ENCODE data around the gene SAG. TPM values are rescaled to one million over a fixed set of nuclear protein-coding genes. Genes with fewer than 3 reads are reported as not detected.

Gene SAG
- 0.19 TPM in 1 of 2 replicates, not detected in the other for polyA plus RNA-seq (2014; cell fraction: cytosol; rRNA removed)
- polyA plus RNA-seq (2014; cell fraction: nucleus; rRNA removed) = 0.05 TPM in 1 of 2 replicates, not detected in the other

DNA sequence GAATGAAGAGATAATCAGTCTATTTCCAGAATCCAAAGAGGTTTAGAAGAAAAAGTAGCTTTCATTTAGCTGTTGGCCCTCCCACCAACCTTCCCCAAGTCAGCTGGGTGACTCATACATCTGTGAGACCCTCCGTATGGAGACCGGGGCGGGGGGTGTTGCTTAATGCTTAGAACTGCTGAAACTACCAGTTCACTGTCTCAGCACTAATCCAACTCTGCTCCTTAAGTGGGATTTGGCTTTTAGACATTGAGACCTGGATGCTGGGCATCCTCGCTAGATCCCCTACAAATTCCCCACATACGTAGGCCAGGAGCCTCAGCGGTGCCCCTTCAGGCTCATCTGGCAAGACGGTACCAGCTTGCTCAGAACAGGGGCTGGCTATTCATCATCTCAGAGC is at the start of gene SAG:
Gene SAG, plus strand, starts transcription at position 252 of the 400 bp plus-strand sequence. CDS start 1,374 bp downstream, outside the sequence.
- DNase-seq (ENCODE audit: low spot score) = no peak

DNA sequence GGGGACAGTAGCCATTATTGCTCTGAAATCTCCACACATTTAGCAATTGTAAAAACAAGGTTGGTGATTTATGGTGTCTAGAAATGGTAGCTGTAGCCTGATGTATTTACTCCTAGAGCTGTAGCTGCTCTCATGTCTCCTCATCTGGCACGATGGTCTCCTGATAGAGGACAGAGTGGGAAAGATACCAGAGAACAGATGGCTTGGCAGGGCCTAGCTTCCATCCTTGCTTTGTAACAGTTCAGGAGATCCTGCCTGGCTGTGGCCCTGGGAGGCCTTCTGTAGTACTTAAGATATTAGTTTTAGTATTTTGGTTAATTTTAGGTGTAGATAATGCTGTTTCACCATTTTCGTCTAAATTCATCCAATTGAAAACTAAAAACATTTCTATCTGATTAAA is 49.4 kb upstream of the SAG start:
- DNase-seq (ENCODE audit: low spot score) = no peak

DNA sequence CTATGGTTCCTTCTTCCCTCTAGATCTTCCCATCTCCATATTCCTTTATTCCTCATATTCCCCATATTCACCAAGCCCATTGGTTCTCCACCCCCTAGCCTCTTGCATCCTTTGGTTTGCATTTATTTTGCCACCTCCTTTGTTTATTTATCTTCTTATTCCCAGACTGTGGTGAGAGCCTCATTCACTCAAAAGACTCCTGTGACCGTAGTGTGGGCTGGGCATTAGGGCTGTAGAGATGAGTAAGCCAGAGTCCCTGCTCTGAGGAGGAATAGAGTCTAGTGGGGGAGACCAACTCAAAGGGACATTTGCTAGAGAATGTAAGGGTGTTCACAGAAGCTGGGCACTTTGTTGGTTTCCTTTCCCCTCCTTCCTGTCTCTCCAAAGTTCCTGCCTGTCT is 47.9 kb upstream of the SAG start:
- DNase-seq (ENCODE audit: low spot score) = no peak

DNA sequence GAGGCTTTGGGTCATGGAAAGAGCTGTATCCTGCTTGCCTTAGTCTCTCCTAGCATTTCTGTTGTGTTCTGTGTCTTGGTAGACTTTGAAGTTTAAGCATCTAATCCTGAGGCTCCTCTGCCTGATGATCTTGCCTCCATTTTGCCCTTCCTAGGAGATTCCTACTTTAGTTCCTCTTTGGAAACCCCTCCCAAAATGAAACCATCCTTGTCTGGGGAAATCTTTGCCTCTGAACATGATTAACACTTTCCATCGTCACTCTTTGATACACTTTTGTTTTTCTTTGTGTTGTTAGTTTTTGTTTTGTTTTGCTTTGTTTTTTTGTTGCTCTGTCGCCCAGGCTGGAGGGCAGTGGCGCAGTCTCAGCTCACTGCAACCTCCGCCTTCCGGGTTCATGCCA is 47.0 kb upstream of the SAG start:
- DNase-seq (ENCODE audit: low spot score) = no peak

DNA sequence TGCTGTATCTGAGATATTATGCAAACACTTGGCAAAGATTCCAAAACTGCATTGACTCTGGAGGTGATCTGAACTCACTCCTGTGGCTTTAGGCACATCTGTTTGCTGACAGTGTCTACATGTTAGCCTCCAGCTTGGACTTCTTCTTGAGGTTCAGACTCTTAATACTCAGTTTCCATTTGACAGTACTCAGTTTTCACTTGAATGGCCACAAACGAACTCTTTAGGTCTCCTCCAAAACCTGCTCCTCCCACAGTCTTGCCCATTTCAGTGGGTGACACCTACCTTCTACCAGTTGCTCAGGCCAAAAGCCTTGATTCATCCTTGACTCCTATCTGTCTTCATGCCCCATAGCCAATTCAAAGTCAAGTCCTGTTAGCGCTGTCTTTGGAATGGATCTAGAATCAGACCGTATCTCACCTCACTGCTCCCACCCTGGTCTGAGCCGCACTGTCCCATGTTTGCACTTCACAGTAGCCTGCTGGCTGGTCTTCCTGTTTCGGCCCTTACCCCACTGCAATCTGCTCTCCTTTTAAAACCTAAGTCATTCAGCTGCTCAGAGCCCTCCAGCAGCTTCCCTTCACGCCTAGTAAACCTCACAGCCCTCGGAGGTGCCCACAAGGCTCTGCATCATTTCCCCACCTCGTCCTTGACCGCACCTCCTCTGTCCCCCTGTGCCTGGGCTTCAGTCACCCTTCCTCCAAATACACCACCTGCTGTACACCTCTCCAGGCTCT is 45.6 kb upstream of the SAG start:
- DNase-seq (ENCODE audit: low spot score) = no peak

DNA sequence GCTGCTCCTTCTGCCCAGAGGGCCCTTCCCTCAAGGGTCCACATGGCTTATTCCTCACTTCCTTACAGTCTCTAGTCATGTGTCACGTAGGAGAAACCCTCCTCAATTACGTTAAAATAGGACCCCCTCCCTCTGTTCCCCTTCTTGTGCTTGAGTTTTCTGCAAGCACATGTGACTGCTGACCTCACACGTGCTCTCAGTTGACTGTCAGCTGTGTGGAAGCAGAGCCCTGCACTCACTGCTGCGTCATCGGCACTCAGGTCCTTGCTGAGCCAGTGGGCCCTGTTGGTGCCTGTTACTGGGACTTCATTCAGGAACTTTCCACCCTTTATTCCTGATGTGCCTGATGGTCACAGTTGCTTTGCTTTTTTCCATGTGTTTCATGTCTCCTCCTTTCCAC is 45.1 kb upstream of the SAG start:
- no peak for DNase-seq (ENCODE audit: low spot score)

DNA sequence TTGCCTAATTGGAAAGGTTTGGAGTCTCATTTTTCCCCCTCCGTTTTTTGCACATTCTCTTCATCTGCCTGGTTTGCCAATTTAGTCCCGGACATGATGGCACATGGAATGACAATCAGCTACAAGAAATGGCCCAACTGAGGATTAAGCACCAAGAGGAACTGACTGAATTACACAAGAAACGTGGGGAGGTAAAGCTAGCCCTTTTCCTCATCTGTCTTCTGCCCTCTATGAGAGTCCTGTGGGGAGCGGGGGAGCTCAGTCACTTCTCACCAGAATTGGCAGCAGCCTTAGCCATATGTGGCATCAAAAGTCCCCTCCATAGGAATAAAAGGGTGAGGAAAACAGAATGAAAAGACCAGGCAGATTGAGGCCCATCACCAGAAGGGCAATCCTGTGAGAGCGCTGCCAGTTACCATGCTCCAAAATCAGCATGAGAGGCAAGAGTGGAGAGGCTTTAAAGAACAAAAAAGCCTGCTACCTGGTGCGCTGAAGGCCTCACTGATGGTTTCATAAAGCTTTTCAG is 44.5 kb upstream of the SAG start:
- no peak for DNase-seq (ENCODE audit: low spot score)

DNA sequence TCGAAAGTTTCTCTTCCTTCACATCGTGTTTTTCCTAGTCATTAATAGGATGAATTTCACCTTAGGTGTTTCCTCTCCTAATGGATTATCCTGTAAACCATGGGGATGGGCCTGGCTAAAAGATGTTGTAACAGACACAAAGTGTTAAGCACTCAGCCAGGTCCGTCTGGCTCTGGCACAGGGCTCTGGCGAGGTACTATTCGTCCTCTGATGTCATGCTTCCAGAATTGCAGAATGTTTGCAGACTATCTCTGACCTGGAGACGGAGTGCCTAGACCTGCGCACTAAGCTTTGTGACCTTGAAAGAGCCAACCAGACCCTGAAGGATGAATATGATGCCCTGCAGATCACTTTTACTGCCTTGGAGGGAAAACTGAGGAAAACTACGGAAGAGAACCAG is 42.9 kb upstream of the SAG start:
- DNase-seq (ENCODE audit: low spot score) = no peak

DNA sequence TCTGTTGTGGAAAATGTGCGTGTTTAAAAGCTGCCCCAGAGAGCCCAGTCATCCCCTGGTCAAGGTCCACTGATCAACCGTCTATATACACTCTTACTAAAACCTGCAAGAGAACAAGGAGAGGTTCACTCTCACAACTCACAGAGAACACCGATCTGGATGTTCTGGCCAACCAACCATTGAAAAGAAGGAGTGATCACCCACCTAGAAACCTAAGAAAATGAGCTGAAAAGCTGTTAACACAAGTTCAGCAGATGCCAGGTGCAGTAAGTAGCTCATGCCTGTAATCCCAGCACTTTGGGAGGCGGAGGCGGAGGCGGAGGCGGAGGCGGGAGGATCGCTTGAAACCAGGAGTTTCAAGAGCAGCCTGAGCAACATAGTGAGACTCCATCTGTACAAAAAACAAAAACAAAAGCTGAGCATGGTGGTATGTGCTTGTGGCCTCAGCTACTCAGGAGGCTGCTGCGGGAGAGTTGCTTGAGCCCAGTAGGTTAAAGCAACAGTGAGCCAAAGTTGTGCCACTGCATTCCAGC is 41.7 kb upstream of the SAG start:
- DNase-seq (ENCODE audit: low spot score) = no peak

DNA sequence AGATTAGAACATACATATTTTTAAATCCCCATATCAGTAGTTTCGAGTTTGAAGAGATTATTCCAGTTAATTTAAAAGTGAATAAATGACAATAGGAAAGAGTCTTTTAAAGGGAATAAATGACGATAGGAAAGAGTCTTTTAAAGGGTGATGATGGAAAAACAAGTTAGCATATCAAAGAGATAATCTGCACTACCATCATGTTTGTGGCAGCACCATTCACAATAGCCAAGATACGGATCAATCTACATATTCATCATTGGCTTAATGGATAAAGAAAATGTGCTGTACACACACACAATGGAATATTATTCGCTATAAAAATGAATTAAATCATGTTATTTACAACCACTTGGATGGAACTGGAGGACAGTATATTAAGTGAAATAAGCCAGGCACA is 41.1 kb upstream of the SAG start:
- no peak for DNase-seq (ENCODE audit: low spot score)

DNA sequence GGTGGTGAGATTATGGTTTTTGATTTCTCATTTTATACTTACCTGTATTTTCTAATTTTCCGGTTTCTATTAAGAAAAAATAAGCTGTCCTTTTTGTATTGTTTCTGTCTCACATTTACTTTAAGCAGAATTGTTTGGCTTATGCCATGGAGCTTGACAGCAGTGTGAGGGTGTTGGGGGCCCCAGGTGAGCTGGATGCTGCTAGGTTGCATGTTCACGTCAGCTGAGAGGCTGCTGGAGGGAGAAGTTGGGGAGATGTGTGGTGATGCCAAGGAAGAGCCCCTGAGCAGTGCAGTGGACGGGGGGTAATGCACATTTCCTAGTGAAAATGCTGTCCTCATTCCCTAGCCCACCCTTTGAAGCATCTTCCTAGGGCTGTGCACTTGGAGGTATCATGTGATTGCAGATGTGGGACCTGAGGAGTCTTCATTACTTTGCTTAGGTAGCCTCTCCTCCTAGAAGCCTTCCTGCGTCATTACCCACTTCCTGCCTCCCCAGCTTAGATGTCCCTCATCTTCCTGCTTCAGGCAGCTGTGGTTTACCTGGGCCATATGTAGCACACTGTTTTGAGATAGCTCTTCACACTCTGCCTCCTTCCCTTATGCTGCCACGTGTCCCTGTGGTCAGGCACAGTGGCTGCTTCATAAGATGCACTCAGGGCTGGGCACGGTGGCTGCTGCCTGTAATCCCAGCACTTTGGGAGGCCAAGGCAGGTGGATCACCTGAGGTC is 39.9 kb upstream of the SAG start:
- no peak for DNase-seq (ENCODE audit: low spot score)

DNA sequence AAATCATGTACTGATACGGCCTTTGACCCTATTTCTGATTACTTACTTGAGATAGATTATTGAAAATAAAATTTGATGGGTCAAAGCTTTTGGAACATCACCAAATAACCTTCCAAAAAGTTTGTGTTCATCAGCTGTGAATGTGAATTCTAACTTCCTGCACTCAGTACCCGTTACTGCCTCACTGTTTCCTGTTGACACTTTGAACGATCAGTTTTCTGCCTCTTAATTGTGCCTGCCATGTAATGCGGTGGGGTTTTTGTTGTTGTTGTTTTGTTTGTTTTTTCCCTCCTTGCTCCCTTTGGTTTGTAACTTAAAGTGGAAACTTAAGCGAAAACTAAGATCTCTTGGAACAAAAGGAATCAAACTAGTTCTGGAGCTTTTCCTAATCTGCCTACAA is 37.2 kb upstream of the SAG start:
- no peak for DNase-seq (ENCODE audit: low spot score)

DNA sequence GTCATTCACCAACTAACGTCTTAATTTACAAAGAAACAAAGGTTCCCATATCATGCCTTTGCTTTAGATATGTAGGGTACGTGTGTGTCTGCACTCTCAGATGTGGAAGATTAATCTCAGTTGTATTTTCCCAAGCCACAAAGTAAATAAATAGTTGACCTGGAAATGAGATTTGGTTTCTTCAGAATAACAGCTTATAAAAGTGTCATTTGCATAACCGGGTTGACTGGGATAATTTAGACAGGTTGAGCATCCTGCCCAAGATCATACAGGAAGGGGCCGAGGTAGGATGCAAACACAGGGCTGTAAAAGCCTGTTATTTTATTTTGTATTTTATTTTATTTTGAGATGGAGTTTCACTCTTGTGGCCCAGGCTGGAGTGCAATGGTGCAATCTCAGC is 36.7 kb upstream of the SAG start:
- DNase-seq (ENCODE audit: low spot score) = no peak

DNA sequence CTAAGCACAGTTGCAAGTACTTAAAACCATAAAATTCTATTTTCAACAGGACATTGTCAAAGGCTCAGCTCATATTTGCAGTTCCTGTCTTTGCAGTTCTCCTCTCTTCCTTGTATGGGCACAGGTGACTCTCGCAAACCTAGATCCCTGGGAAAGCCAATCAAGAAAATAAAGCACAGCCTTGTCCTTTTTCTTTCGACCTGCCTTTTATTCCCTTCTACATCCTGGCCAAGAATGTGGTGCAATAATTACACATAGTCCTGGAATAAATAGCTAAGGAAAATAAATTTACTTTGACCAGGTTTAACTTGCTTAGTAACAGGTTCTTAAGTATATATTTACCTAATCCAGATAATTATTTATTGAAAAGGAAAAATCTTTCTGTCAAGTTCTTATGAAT is 35.9 kb upstream of the SAG start:
- no peak for DNase-seq (ENCODE audit: low spot score)

DNA sequence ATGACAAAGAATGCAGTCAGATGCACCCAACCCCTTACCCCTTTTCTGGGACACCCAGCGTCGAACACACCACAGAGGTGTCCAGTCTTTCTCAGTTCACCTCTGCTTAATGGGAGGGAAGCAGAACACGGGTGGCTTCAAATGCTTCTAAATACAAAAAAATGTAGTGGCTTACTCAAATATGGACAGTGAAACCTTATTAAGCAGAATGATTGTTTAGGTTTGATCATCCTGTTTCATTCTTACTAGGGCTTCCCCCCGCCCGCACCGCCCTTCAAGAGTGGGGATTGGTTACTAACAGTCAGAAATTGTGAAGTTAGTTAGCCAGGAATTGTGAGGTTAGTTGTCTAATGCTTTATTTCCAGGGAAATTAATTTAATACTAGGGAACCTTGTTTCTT is 34.5 kb upstream of the SAG start:
- no peak for DNase-seq (ENCODE audit: low spot score)

DNA sequence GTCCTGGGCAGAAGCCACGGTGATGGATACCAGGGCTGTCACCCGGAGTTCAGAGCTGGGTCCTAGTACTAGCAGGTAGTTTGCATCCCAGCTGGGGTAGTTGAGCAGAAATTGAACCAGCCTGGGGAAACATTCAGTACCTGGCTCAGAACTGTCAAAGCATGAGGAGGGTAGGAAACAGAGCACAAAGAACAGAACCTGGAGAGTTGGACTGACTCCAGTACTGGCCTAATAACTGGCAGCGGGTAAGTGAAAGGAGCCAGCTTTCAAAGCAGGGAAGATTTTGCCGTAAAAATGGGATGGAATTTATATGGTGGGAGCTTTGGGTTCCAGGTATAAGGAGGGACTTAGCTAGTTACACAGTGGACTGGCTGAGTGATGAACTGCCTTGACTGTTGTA is 32.4 kb upstream of the SAG start:
- DNase-seq (ENCODE audit: low spot score) = no peak

DNA sequence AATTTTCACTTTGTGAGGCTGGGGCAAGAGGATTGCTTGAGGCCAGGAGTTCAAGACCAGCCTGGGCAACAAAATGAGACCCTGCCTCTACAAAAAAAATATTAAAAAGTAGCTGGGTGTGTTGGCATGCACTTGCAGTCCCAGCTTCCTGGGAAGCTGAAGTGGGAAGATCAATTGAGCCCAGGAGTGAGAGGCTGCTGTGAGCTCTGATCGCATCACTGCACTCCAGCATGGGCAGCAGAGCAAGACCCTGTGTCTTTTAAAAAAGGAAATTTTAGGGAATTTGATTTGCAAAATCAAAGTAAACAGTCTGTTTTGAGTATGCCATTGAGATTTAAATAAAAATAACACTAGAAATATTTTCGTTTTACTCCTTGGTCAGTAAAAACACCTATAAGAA is 28.7 kb upstream of the SAG start:
- no peak for DNase-seq (ENCODE audit: low spot score)

DNA sequence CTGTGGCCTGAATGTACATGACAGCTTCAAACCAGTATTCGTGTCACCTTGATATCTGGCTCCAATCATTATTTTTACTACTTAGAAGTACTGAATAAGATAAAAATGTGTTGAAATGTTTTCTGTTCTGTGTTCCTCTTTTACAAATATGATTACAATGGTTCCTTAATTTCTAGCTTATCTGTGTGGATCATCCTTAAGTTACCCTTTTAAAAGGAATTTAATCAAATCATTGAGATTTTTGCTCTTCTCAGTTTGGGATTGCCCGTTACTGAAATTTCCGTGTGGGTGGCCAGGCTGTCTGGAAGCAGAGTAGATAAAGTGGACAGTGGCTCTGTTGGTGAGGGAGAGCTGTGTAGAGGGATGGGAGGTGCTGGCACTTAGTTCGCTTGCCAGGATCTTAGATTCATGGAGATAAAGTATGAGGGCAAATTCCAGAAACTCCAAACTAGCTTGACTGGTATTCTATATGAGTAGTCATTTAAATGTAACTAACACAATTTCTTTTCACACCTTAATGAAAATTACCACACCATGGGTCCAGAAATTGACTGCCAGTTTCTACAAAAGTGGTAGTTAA is 27.4 kb upstream of the SAG start:
- DNase-seq (ENCODE audit: low spot score) = peak; percentile 76

DNA sequence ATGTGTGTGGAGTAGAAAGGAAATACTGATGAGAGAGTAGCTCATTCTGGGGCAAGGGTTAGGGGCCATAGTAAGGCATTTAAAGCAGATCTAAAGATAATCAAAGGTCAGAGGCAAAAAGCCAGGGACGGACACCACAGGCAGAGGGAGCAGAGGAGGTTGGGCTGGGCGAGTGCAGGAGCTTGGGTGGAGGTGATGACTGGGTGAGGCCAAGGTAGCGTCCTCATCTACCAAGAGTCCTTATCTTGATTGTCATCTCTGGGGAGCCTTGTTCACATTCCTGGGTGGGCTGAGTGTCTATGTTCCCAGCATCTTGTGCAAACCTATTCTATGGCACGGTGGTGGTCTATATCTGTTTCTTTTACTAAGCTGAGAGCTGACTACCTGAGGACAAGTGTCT is 26.1 kb upstream of the SAG start:
- no peak for DNase-seq (ENCODE audit: low spot score)

DNA sequence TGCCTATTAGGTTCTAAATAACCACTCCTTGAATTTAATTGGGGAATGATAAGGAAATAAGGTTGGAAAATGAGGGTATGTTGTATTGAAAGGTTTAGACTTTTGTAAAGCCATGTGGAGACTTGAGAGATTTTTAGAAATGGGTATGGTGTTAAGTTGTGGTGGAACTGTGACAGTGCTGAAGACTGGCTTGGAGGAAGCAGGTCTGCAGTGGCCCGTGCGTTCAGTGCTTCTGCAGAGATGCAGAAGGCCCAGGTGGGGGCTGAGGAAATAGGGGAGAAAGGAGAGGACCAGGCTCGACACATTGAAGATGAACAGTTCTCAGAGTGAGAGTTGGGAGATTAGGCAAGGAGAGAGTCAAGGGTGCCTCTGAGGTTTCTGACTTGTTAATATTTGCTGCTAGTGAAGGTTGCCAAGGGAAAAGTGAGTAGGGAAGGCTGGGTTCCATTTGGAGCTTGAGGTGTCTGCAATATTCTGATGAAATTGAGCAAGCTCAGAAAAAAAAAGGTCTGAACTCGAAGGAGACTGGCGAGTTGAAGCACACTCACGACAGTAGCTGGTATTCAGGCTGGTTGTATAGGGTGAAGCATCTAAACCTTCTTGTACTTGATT is 25.5 kb upstream of the SAG start:
- DNase-seq (ENCODE audit: low spot score) = no peak

DNA sequence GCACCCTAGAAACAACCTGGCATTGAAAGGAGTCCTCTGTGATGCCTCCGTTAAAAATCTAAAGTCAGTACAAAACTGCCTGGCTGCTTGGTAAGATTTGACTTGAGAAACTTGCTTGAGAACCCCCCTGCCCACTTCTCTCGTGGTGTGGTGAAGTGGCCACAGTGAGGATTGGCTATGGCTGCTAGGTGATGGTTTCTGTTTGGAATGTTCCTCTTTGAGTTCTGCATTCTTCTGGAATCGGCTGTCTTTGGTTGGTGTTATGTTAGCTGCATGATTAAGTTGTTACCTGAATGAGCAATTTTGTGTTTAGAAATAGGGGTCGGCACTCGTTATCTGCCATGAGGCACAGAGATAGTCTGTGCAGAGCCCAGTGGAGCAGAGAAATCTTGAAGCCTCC is 21.7 kb upstream of the SAG start:
- DNase-seq (ENCODE audit: low spot score) = no peak

DNA sequence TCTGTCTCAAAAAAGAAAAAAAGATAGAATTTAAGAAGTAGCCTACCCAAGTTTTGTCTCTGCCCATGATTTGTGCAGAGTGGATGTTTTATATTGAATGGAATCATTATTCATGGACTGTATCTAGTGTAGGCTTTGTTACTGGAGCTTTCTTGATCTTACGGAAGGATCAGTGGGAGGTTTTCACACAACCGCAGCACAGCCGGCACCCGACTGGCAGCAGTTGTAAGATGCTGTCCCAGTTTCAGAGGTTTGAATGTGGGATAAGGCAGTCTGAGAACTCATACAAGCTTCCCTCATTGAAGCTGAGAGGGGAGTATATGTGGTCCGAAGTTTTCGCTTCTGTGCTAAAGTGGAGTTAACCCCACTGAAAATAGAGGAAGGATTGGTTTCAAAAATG is 19.7 kb upstream of the SAG start:
- DNase-seq (ENCODE audit: low spot score) = no peak

Measured in SK-N-DZ (cell line).